Suppressor macrophage (primary cell): ENCODE measurements around the gene ANKMY1.
"Not testable (repeated sequence)": the region's sequence is repeated elsewhere in the genome, so short reads cannot be mapped to it uniquely, and the experiment has no call there.

ENCODE experiments used
- DNase-seq, 4 experiments: peaks; one replicate each; pipeline ENCODE4 v3.0.0-alpha.2; 2020 to 2022

ANKMY1 gene

DNA sequence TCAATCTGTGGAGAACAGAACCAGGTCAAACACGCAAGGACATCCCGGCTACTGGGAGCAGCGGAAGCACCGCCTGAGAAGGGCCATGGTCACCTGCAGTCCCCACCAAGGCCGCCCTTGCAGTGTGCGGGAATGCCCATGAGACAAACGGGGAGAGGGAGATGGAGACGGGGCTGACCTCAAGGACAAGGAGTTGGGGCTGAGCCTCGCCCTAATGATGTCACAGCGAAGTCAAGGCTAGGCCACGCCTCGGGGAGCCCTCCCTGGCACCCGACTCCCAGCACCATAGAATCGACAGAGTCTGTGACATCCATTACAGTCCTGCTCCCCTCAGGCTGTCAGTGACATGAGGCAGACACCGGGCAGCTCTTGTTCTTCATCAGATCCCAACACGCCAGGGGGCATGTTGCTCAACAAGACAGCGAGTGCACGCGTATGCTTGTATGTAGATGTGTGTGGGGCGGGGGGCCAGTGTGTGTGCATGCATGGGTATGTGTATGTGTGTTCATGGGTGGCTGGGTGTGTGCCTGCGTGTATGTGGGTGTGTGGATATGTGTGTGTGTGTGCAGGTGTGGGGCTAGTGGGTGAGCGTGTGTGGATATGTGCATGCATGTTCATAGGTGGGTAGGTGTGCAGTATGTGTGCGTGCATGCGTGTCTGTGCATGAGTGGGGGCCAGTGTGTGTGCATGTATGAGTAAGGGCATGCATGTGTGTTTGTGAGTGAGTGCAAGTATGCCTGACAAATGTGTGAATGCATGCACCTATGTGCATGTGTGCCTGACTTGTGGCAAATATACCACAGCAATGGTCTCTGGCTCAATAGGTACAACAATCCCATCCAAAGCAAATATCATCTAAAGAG is 57.0 kb downstream of the ANKMY1 start:
- DNase-seq, result no peak

DNA sequence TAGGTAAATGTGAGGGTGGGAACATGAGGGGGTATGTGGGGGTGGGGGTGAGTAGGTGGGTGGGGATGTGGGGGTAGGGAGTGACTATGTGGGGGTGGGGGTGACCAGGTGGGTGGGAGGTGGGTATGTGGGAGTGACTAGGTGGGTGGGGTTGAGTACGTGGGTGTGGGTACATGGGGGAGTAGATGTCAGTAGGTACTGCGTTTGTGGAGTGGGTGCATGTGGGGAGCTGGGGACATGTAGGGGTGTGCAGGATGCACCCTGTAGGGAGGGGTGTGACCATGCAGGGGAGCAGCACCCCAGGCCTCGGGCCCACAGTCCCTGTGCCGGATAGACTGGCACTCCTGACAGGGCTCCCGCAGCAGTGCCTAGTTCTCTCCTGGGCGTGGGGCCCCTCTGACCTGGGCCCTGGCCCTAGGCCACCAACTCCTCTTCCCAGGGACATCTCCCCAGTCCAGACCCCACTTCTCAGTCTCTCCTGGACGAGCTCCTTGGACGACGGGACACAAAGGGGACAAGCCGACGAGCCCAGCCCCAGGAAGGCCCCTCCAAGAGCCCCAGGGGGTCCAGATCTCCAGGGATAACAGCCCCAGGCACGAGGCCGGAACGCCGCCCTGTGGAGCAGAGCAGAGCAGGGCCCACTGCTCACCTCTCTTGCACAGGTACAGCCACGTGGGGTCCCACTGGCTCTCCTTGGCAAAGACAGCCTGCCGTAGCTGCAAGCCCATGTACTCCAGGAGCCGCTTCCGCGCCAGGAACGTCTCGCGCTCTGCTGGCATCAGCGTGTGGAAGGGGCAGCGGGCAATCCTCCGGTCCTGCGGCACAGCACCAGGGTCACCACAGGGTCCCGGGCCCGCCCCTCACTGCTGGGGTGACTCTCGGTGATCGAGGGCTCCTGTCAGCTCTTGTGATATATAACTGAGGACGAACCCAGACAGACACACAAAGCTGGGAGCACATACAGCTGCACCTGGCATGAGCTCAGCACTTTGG is 58.2 kb downstream of the ANKMY1 start:
- no peak for DNase-seq

DNA sequence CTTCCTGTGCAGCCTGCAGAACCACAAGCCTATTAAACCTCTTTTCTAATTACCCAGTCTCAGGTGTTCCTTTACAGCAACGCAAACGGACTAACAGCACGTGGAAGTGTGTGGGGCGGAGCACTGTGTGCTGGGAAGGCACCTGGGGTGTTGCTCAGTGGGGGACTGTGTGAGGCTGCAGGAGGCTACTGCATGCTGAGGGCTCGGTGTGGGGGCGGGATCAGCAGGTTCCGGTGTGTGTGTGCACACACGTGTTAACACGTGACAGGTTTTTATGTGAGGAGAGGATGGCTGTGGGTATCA is 58.9 kb downstream of the ANKMY1 start:
- DNase-seq, result no peak

DNA sequence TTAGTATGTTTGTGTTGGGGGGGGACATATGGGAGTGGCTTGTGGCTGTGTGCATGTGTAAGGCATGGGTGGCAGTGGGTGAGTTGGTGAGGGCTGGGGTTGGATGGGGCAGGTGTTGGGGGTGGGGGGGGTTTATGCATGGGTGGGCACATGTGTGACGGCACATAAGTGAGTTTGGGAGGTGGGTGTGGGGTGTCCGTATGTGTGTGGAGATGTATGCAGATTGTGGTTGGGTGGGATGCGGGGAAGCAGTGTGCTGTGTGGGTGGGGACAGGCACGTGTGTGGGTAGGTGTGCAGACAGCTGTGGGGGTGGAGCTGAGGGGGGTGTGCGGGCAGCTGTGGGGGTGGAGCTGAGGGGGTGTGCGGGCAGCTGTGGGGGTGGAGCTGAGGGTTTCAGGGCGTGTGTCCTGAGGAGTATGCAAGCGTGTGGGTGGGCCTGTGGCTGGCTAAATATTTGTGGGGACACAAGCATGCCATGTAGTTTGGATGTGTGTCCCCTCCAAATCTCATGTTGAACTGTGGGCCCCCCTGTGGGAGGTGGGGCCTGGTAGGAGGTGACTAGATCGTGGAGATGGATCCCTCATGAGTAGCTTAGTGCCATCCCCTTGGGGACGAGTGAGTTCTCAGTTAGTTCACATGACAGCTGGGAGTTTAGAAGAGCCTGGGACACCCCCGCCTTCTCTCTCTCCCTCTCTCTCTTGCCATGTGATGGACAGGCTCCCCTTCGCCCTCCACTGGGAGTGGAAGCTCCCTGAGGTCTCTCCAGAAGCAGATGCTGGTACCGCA is 59.4 kb downstream of the ANKMY1 start:
- DNase-seq, result no peak

DNA sequence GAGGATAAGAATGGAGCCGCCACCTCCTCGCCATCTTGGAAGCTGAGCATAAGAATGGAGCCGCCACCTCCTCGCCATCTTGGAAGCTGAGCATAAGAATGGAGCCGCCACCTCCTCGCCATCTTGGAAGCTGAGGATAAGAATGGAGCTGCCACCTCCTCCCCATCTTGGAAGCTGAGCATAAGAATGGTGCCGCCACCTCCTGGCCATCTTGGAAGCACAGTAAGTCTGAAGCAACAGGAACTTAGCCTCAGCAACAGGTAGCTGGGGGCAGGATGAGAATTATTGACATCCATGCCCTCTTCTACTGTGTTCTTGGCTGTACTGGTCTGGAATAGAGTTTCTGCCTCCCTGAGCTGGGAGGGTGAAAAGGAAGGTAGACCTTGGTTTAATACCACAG is 60.7 kb downstream of the ANKMY1 start:
- DNase-seq, result peak in 1 of 4 experiments; percentile 37

DNA sequence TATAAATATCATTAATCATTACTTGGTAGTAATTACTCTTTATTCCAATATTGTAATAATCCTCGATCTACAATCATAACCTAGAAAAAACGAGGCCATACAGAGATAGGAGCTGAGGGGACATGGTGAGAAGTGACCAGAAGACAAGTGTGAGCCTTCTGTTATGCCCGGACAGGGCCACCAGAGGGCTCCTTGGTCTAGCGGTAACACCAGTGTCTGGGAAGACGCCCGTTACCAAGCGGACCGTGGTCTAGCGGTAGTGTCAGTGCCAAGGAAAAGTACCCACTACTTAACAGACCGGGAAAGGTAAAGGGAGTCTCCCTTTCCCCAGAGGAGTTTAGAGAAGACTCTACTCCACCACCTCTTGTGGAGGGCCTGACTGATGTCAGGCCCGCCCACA is 62.8 kb downstream of the ANKMY1 start:
- not testable (repeated sequence) for DNase-seq

DNA sequence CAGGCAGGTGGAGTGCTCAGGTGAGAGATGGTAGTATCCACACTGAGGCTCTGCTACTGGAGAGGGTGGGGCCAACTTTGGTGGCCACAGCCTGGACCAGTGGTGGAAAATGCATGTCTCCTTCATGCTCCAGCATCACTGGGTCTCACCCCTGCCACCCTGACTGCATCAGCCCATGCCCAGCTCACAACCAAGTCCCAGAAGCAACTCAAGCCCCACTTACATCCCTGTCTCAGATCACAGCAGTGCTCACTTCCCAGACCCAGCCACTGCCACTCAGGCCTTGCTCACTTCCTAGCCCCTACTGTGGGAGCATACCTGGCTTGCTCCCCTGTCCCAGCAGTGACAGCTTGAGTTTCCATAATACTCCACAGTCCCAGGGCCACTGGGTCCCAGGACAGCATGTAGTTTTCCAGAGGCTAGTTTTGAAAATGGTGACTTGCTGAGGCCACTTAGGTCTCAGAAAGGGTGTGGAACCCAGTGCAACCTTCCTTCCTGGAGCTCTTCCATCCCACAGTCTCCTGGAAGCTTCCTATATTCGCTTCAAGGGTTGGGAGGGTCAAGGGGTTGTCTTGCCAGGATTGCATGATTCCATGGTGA is 63.5 kb downstream of the ANKMY1 start:
- DNase-seq, result no peak

DNA sequence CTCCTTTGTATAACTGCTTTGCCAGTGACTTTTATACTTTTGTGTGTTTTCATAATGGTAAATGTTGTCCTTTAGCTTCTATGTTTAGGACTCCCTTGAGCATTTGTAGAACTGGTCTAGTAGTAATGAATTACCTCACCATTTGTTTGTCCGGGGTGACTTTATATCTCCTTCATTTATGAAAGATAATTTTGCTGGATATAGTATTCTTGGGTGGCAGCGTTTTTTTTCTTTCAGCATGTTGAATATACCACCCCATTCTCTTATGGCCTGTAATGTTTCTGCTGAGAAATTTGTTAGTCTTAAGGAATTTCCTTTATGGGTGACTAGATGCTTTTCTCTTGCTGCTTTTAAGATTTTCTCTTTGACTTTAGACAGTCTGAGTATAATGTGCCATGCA is 66.3 kb downstream of the ANKMY1 start:
- no peak for DNase-seq

DNA sequence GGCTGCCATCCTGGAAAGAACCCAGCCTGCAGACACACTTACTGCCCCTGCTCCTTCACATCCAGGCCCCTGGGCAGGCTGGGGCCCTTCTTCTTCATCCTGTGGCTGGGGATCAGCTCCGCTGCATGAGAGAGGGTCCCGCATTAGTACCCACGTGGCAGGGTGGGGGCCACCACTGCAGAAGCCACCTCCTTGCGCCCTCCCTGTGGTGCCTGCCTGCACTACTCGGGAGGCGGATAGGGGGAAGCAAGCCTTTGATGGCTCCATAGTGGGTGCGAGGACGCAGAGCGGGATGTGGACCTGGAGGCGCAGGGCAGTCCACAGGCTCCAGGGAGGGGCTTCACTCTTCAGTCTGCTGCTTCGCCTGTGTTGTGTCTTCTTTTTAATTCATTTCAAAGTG is 75.6 kb downstream of the ANKMY1 start:
- no peak for DNase-seq

DNA sequence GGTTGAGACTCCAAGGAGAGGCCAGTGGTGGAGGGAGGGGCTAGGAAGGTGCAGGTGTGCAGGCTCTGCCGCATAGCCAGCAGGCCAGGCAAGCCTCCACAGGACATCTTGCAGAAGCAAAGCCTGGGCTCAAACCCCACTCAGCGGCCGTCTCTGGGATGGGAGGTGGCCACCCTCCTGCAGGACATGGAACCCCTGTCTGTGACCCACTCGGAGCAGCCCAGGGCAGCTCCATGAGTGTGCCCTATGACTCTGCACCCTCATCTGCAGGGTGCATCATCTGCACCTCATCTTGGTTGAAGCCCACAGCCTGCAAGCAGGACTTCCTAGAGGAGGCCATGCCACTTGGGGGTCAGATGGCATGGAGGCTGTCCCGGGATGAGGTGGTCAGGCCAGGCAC is 76.1 kb downstream of the ANKMY1 start:
- DNase-seq, result no peak

DNA sequence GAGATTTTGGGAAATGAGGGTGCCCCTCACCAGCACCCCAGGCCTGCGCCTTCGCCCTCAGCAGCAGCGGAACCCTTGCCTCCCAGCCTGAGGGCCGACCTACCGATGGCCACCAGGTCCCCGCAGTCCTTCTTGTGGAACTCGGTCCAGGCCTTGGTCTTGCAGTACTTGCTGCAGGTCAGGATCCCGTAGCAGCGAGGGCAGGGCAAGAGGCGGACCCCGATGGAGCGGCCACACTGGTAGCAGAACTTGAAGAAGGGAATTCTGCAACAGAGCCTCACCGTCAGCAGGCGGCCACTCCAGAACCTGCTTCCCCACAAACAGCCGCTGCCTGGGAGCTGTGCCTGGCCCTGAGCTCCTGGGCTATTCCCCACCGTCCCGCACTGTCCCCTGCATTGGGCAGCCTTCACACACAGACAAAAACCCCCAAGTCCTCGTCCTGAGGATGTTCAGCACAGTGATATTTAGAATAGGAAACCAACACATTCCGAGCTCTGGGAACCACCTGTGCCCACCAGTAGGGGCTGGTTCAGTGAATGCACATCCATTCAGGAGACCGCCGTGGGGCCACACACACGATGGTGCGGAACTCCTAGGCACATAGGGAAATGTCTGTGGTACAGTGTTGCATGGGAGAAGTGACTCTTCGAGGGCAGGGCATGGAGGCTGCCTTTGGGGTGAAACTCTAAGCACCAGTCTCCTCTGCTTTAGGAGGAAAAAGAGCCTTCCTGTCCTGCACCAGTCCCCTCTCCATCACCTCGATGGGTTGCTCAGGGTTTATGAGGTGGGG is 76.8 kb downstream of the ANKMY1 start:
- DNase-seq, result no peak

DNA sequence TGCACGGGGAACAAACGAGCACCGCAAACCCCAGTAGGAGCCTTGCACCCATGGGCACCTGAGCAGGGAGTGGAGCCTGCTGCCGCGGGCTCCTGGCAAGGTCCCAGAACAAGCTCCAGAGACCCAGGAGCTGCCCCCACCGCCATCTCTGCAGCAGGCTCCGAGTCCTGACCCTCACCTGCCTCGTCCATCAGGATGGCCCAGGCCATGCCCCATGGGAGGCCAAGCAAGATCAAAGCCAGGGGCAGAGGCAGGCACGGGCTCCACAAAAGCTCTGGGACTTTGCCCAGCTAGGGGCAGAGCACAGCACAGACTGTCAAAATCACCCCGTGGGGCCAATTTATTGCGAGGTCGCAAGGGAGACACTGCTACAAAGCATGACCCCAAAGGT is 78.7 kb downstream of the ANKMY1 start:
- DNase-seq, result no peak

DNA sequence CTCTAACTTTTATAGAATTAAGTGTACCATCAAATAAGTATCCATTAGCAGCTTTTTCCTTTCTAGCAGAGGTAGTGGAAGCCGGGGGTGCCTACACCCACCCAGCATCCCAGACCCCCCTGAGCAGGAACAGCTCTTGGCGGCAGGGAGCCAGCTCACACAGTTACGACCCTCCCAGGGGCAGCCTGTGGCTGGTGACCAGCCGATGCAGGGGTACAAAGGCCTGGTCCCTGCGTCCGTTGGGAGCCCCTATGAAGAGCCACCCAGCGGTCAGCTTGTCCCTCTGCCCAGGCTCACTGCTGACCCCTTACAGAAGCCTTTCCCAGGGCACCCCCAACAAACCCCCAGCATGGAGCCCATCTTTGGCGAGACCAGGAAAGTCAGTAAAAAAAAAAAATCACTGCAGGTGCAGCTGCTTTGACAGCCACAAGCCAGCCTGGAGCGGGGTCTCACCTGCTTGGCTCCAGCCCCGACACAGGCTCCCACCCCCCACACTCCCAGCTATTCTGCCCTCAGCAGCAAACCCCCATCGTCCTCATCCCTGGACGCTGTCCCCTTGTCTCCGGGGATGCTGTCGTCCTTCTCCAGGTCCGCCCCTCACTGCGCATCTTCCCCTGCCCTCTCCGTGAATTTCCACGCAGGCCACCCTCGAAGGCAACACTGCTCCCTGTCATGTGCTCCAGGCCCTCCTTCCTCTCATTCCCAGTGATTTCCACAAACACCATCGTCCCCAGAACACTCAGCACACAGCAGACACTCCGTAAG is 79.3 kb downstream of the ANKMY1 start:
- DNase-seq, result no peak

DNA sequence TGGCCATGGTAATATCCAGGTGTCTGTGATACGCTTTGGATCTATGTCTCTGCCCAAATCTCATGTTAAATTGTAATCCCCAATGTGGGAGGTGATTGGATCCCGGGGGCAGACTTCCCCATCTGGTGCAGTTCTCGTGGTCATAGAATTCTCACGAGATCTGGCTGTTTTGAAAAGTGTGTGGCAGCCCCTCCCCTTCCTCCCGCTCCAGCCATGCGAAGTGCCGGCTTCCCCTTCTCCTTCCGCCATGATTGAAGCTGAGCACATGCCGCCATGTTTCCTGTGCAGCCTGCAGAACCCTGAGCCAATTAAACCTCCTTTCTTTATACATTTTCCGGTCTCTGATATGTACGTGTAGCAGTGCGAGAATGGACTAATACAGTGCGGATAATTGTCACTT is 79.9 kb downstream of the ANKMY1 start:
- DNase-seq, result peak in 1 of 4 experiments; percentile 9

DNA sequence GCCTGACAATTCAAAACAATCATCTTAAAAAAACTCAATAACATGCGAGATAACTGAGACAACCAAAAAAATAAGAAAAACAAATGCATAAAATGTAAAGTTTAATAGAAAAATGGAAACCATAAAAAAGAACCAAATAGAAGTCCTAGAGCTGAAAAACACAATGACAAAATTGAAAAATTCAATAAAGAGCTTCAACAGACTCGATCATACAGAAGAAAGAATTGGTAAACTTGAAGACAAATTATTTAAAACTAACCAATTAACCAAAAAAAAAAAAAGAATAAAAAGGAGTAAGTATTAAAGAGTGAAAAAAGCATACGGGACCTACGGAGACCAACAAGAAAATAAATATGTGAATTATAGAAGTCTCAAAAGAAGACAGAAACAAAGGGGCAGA is 84.6 kb downstream of the ANKMY1 start:
- no peak for DNase-seq

DNA sequence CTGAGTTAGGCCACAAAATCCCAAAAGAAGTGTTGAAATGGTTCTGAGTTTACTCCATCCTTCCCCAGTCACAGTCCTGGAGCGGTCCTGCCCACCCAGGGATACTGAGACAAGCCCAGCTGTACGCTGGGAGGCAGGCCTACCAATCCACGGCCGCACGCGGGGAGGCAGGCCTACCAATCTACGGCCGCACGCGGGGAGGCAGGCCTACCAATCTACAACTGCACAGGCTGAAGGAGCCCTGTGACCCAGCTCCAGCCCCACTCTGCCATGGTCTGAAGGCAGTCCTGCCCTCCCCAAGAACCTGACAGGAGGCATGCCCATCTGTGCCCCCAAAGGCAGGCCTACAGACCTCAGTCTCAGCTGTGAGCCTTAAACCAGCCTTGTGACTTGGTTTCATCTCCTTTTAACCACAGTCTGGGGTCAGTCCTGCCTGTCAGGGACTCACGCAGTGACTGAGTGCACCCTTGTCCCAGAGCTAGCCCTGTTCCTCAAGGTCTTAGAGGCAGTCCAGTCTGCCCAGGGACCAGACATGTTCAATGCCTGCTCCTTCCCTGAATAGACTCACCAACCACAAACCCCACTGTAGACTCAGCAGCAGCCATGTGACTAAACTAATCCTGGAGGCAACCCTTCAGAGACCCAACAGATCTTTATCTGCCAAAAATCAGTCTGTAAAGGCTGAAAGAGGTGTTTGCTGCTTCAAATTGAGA is 85.6 kb downstream of the ANKMY1 start:
- no peak for DNase-seq

DNA sequence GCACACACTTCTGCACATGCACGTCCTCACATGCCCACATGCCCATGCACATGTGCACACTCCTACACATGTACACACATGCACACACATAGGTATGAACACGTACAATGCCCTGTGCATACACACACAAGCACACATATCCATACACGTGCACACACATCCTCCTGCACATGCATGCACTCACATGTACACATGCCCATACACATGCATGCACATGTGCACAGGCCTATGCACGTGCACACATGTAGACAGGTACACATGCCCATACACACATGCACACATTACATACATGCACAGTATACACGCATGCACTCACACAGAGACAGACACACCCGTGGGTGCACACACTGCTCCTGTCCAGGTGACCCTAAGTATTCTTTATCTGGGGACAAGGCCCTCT is 88.0 kb downstream of the ANKMY1 start:
- no peak for DNase-seq

DNA sequence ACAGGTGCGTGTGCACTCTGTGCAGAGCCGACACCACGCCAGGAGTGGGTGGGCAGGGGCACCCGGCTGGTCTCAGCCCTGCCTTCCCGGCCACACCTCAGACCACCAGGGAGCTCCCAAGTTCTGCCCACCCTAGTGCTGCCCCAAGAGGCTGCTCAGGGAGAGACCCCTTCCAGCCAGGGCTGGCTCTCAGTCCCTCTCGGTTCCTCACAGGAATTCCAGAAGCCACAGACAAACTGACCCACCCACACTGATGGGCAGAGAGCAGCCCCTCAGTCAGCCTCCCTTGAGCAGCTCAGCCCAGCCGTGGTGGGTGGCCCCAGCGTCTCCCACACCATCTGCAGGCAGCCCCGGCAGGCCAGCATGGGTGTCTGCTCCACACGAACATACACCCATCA is 88.5 kb downstream of the ANKMY1 start:
- no peak for DNase-seq

DNA sequence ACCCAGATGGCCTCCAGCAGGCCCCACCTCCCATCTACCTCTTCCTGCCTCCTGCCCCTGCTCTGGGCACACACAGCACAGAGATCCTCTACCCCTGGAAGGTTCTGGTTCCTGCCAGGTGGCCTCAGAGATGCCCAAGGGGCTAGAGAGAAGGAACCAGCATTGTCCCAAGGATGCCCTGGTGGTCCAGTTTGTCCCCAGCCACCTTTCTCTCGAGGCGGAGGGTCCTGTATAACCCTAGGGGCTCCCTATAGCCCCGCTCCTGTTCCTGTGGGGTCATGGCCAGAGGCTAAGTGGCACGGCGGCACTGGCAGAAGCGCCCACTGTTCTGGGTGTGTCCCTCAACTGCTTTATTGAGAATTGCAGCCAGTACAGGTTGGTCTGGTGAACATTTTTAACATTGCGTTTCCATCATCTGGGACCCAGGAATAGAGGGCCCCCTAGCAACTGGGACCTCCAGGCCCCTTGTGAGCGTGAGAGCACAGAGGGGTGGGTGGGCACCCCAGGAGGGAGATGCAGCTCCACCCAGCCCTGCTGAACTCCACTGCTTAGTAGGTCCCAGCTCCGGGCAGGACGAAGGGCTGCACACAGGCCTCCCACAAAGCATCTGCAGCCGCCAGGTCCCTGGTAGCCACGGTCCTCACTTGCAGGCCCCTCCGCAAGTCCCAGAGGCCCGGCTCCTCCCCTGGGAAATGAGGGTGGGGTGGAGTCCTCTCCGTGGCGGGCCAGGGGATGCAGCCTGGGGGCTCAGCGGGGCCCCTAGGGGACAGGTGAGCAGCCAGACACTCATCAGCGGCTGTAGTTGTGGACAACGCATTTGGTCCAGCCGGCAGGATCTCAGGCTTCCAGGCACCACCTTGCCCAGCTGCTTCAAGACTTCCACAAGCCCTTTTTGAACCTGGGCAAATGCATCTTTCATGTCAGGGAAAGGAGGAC is 89.2 kb downstream of the ANKMY1 start:
- no peak for DNase-seq
